GM15510 (cell line): ENCODE measurements around the gene ATP6V1G2.
A peak's percentile ranks its signal among the peaks of the same experiment; 100 is the strongest.

ENCODE experiments used
- POLR2A ChIP-seq: IDR thresholded peaks from 3 replicates; pipeline ENCODE4 v1.6.1; 2011; ENCODE audit warnings: borderline replicate concordance; ENCODE audit not compliant: insufficient read length; ENCODE audit errors: extremely low read depth

The ATP6V1G2 gene

DNA sequence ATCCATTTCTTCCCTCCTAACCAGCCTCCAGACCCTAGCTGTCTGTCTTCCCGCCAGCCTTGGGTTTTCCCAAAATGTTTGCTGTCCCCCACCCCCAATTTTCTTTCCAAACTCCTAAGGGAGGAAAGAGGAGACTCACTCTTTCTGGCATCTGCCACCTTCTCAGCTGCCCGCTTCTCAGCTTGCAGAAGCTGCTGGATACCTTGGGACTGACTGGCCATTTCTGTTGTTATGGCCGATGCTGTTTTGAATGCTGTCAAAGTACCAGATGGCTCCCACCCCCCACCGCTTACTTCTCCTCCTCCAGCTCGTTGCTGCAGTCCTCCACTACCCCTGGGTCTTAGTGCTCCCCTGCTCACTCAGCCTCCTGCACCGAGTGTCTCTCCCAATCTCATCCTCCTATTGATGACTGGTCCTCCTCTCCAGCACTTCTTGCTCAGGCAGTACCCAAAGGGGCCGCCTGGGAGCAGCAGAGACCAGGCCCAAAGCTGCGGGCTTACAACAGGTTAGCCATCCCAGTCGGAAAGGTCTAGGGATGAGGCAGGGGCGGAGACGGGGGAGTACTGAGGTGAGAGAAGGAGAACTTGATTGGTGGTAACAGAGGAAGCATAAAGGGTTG is at the start of gene ATP6V1G2:
Gene ATP6V1G2 (minus strand): TSS at position 270 of the 619 bp plus-strand sequence. CDS start 49 bp downstream, at position 221.
- TF ChIP-seq POLR2A = no peak

DNA sequence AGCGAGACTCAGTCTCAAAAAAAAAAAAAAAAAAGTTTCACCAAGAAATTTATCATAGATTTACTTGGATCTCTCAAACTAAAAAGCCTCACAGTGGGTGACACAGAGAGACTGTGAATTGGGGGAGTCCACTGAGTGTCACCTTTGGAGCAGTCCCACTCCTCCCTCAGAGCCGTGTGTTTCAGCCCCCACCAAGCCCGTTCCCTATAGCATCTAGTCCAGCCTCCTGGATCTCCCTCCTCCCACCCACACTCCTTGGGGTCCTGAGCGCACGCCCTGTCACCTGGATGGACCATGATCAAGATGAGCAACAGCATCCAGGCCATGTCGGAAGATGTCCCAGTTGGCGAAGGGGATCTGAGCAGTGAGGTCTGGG is 46.0 kb upstream of the ATP6V1G2 start:
- no peak for TF ChIP-seq POLR2A

DNA sequence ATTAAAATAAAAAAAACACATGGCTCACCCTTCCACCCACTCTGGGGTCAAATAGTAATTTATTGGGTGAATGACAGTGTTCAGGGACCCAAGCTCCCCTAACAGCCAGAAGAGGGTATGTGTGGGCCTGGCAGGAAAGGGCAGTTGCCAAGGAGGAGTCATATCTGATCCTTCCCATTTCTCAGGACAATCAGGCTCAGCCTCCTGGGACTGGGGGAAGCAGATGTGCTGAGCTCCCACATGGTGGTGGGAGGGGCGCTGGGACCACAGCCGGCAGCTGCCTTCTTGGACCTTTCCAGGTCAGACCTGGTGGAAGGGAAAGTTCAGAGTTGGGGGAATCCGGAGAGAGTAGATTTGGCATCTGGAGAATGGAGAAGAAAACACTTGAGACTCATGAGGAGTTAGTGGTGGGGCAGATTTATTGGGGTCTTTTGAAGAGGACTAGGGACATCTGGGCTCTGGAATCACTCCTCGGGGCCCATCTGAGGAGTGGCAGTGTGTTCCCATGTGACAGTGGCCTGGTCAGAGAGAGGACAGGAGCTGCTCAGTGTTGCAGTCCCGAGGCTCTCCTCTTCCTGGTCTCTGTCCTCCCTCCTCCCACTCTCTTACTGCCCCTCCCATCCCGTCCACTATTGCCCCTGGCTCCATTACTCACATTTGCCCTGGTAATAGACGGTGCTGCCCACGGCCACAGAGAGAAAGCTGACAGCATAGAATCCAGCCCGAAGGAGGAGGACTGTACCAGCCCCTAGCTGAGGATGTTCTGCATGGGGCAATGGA is 42.7 kb upstream of the ATP6V1G2 start:
- TF ChIP-seq POLR2A = no peak

DNA sequence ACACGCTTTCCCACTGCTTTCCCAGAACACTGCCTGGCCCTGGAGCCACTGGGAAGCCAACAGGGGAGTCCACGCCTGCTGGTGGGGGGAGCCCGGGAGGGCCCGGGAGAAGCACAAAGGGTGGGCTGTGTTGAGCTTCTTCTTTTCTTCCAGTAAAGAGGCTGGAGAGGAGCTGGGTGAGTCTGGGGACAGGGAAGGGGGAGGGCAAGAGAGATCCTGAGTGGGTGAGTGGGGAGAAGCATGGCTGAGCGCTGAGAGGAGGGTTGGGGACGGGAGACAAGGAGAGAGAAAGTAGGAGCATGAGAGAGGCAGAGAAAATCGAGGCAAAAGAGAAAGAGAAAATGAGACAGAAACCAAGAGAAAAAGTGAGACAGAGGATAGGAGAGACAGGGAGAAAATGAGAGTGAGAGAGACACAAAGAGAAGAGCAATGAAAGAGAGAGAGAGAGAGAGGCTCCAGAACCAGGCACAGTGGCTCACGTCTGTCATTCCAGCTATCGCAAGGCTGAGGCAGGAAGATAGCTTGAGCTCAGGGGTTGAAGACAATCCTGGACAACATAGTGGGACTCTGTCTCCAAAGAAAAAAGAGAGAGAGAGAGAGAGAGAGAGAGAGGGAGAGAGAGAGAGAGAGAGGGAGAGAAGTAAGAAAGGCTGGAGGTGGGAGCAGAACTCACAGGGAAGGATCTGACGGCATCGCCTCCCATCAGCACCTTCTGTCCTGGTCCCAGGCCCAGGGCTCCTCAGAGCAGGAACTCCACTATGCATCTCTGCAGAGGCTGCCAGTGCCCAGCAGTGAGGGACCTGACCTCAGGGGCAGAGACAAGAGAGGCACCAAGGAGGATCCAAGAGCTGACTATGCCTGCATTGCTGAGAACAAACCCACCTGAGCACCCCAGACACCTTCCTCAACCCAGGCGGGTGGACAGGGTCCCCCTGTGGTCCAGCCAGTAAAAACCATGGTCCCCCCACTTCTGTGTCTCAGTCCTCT is 41.7 kb upstream of the ATP6V1G2 start:
- TF ChIP-seq POLR2A = no peak

DNA sequence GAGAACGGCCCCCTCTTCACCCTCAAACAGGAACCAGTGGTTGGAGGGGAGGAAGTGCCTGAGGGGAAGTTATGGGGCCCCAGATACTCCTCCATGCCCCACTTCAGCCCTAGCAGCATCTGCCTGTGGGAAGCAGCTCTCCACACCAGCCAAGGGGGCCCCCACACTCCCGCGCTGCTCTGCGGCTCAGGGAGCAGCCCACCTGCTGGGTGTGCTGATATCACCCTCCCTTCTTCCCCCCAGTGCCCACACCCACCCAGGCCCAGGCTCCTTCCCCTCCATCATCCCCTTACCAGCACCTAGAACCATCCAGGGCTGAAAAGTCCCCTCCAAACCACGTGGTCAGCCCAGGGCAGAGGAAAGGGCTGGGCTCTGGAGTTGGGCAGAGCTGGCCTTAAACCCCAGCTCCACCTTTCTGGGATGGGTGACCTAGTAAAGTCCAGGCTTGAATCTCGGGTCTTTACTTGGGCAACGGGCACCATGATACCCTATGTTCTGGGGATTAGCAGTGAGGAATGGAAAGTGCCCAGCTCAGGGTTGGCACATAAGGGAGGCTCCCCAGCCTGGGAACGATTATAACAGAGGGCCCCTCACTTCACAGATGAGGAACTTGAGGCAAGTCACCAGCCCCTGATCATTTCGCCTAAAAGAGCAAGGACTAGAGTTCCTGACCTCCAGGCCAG is 40.3 kb upstream of the ATP6V1G2 start:
- TF ChIP-seq POLR2A = peak; percentile 45

DNA sequence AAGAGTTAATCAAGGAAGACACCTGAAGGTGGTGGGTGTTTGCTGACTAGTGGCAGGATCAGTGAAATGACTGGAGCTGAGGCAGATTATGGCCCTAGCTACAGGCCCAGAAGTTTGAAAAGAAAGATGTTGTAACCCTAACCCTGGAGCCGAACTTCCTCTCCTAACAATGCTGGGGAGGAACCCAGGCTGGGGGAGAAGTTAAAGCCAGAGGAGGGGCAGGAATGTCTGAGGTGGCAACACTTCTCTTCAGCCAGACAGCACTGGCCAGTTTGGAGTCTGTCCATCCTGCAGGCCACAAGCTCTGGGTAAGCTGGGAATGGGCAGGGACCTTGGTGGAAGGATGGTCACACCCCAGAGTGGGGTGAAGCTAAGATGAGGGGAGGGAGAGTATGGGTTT is 39.6 kb upstream of the ATP6V1G2 start, which contains the start of gene LST1:
Gene LST1 (plus strand): TSS at position 270 of the 400 bp plus-strand sequence. CDS start 1,023 bp downstream, outside the sequence.
- TF ChIP-seq POLR2A = no peak

DNA sequence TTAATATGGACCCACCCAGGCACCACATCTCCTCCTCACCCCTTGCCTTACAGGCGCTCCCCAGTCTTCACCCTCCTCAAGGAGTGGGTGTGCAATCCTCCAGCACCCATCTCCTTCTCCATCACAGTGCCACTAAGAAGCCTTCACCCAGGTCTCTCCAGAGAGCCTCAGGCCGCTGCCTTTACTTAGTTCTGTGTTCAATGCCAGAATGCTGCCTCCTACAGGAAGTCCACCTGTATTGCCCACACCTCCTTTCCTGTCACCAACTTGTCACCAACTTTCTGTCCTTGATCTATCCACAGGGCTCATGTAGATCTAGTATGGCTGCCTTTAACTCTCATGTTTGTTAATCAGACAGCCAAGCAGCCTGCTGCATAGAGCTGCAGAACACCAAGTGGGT is 39.1 kb upstream of the ATP6V1G2 start:
- TF ChIP-seq POLR2A = no peak

DNA sequence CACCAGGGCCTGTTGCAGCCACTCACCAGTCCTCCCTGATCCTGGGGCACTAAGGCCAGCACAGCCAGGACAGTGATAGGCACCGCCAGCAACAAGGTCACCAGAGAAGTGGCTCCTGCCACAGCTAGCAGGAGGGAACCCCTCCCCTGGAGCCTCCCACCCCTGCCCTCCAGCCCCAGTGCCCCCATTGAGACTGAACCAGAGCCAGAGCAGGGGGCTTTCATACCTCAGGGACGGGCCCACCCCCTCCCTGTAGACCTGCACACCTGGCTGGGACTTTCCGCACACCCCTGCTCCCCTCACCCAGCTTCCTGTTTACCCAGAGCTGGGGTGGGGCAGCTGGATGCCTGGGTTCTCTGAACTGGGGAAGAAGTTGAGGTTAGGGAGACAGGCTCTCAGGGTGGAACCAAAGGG is 35.8 kb upstream of the ATP6V1G2 start, which contains the start of gene LTB:
Gene LTB (minus strand): TSS at position 195 of the 414 bp plus-strand sequence. CDS start 7 bp downstream, at position 188.
- TF ChIP-seq POLR2A = peak; percentile 45

DNA sequence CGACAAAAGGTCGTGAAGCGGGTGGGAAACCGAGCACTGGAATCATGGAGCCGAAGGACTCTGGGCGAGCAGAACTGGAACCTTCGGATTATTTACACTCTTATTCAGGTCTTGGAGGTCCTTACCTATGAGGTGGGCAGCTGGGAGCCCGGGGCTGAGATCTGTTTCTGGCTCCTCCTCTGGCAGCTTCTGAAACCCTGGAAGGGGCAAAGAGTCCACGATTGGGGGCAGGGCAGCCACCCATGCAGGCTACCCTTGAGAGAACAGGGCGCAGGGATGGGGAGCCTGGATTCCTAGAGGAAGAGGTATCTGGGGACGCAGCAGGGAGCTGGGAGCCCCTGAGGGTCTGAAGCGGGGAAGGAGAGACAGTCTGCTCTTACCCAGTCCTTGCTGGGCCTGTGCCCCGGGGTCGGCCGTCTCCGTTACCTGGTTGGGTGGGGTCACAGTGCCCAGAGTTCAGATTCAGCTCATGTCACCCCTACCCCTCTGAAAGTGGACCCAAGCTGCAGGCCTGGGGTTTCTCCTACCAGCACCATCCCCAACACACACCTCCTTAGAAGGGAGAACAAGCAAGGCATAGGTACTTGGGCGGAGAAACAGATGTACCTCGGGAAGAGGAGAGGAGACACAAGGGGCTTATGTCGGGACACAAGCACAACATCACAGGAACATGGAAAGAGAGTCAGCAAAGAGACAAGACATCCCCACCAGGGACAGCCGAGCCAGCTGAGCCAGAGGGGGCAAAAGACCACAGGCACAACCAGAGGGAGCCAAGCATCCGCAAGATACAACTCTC is 35.2 kb upstream of the ATP6V1G2 start:
- no peak for TF ChIP-seq POLR2A

DNA sequence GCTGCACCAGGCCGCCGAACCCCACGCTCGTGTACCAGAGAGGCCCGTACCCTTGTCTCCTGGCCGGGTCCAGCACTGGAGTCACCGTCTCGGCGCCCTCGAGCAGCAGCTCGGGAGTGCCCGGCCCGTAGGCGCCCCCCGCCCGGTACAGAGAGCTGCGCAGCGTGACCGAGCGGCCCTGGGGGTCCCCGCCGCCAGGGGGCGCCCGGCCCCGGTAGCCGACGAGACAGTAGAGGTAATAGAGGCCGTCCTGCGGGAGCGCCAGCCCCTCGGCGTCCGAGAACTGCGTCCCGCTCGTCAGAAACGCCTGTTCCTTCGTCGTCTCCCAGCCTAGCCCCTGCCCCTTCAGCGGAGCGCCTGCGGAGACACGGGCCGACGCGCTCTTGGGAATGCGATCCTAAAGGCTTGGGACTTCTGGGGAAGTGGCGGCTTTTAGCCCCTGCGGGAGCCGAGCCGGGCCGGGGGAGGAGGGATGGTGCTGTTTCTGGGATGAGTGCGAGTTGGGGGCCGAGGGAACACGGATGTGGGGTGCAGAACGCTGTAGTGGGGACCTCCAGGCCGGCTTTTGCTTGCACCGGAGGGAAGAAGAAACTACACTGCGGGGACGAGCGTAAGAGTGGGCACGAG is 34.5 kb upstream of the ATP6V1G2 start:
- TF ChIP-seq POLR2A = peak; percentile 50

DNA sequence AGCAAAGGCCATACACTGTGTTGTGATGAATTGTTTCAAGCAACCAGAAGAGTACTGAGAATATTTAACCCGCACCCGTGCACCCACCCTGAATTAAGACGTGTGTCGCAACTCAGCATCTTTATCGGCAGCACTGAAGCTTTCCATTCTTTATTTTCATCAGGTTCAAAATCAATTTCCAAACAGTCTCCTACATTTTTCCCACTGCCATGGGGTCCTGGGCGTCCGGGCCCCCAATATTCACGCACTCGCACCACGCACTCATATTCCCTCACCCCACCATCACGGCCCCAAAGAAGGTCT is 34.0 kb upstream of the ATP6V1G2 start:
- TF ChIP-seq POLR2A = no peak

DNA sequence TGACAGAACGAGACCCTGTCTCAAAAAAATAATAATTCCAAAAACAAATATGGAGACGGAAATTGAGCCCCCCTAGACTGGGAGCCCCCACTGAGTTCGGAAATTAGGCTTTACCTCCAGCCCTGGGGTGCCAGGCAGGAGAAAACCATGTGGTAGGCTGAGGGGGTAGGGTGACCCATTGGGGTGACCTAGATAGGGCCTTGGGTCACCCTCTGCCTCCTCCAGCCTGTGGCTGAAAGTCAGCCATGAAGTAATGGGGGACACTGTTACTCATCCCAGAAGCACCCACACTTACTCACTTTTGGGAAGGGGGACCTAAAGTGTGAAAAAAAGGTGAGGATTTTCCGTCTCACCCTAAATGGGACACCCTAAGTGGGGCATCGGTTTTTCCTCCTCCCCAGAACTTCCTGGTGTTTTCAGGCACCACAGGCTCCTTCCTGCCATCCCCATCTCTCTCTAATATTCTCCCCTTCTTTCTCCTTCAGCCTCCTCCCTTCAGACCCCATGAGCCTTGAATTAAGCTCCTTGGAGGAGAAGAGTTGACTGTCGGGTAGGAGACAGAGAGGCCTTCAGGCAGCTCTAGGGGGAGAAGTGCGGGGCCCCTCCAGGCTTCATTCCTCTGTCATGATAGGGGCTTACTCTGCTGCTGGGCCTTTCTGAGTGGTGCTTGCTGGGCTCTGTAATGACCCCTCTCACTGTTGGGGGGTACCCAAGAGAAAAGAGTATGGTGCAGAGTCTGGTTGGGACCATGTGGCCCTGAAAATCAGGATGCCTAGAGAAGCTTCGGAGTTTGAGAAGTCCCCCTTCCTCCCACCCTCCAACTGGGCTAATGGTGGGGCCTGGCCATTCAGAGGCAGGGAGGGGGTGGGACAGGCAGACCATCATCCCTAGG is 33.4 kb upstream of the ATP6V1G2 start:
- no peak for TF ChIP-seq POLR2A

DNA sequence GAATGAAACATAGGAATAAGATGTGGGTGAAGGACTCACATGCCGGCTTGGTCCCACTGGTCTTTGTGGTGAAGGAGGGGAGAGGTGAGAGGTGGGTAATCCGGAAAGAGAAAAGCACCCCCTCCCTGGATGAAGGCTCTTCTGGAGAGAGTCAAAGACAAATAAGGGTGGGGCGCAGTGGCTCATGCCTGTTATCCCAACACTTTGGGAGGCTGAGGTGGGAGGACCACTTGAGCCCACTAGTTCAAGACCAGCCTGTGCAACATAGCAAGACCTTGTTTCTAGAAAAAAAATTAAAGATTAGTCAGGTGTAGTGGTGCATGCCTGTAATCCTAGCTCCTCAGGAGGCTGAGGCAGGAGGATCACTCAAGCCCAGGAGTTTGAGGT is 32.7 kb upstream of the ATP6V1G2 start:
- no peak for TF ChIP-seq POLR2A
